ENCODE measurements around the gene GOPC.

GOPC gene

DNA sequence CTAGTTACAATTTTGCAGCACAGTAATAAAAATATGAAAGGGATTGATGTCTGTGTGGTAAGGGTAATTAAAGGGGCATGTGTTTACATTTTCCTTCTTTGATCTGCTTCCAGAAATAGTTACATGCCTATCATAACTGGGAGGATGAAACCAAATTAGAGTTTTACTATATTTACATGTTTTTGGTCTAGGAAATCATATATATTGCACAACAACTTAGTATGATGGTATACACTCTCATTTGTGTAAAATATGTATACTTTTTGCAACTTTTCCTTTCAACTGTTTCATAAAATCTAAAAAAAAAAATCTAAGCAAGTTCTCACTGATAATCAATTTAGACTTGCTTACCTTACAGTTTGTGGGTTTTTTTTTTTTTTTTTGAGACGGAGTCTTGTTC lies 87.7 kb downstream of the GOPC start:
- ATAC-seq (ENCODE audit: low read depth) (no peak), DNase-seq (ENCODE audit: low spot score) (no peak)
- TF ChIP-seq, protein P1, sequence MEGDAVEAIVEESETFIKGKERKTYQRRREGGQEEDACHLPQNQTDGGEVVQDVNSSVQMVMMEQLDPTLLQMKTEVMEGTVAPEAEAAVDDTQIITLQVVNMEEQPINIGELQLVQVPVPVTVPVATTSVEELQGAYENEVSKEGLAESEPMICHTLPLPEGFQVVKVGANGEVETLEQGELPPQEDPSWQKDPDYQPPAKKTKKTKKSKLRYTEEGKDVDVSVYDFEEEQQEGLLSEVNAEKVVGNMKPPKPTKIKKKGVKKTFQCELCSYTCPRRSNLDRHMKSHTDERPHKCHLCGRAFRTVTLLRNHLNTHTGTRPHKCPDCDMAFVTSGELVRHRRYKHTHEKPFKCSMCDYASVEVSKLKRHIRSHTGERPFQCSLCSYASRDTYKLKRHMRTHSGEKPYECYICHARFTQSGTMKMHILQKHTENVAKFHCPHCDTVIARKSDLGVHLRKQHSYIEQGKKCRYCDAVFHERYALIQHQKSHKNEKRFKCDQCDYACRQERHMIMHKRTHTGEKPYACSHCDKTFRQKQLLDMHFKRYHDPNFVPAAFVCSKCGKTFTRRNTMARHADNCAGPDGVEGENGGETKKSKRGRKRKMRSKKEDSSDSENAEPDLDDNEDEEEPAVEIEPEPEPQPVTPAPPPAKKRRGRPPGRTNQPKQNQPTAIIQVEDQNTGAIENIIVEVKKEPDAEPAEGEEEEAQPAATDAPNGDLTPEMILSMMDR (IDR thresholded peaks at IDR 0.05; ENCODE audit: poor library complexity, severe bottlenecking): no peak
- peaks cover 6% of the 10 kb centered on the region for H3K4me1 ChIP-seq (ENCODE audit: insufficient read depth, poor library complexity, severe bottlenecking)
- no peaks in the 10 kb centered on the region for H3K27me3 ChIP-seq (ENCODE audit: insufficient read depth, poor library complexity, severe bottlenecking)
- H3K27ac ChIP-seq (ENCODE audit: poor library complexity, severe bottlenecking): no peak overlapping the region
- H3K36me3 ChIP-seq (ENCODE audit: low read depth): peaks cover 87% of the 10 kb centered on the region
- H3K4me3 ChIP-seq (ENCODE audit: severe bottlenecking): no peak overlapping the region
- no peaks in the 10 kb centered on the region for H3K9me3 ChIP-seq (ENCODE audit: severe bottlenecking)

DNA sequence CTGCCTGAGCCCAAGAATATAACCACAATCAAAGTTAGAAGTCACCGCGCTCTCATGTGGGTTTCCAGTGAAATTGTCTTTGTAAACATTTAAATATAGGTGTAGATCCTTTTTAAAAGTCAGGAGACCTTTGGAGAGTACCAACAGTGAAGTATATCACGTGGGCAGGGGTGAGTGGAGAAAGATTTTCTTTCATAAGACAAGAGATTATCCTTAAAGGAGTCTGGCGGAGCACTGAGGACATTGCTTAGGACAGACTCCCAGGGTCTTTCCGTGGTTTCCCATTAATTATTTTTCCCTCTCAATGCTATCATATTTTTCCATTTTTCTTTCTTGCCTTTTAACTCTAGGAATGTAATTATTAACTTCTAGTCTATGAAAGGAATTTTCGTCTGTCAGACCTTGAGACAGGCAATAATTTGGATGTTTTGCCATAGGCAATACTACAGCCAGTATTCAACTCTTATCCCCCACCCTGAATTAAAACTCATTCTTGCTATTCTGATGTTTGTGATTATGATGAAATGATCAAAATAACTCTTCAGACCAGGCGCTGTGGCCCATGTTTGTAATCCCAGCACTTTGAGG lies 88.4 kb downstream of the GOPC start:
- Histone ChIP-seq H3K4me3 (ENCODE audit: severe bottlenecking) (no peak overlapping the region), H3K27ac (ENCODE audit: poor library complexity, severe bottlenecking) (no peak overlapping the region), H3K27me3 (ENCODE audit: insufficient read depth, poor library complexity, severe bottlenecking) (no peaks in the 10 kb centered on the region), H3K9me3 (ENCODE audit: severe bottlenecking) (no peaks in the 10 kb centered on the region), H3K4me1 (ENCODE audit: insufficient read depth, poor library complexity, severe bottlenecking) (peaks cover 13% of the 10 kb centered on the region), H3K36me3 (ENCODE audit: low read depth) (peaks cover 87% of the 10 kb centered on the region)
- DNase-seq (ENCODE audit: low spot score) (no peak), ATAC-seq (ENCODE audit: low read depth) (no peak)
- TF ChIP-seq, protein P1 (IDR thresholded peaks at IDR 0.05; ENCODE audit: poor library complexity, severe bottlenecking): no peak

DNA sequence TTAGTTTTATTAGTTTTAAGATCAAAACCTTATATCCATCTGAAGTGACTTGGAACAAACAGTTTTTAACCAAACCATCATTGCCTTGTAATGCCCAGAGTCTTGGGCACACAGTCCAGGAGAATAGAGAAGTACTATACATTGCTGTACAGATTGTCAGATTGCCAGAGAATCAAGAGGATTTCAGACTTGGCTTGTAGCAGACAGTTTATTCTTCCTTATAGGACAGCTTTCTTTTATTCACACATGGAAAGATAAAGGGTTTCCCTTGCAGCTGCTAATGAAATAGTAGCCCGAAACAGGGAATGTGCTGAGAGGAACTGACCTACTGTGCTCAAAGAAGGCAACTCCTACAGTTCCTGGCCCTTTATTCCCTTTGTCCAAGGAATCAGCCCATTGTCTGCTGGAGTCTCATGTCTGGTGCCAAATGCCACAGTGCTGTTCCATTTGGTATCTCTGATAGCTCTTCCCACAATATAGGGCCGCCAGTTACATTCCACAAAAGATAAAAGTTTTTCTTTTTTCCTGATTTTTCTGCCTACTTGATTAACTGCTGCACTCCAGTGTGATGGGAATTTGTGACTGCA lies 89.2 kb downstream of the GOPC start:
- no peaks in the 10 kb centered on the region for H3K9me3 ChIP-seq (ENCODE audit: severe bottlenecking)
- TF ChIP-seq, protein P1 (IDR thresholded peaks at IDR 0.05; ENCODE audit: poor library complexity, severe bottlenecking): no peak
- no peak for DNase-seq (ENCODE audit: low spot score)
- peak overlapping the region; percentile 25 for H3K27ac ChIP-seq (ENCODE audit: poor library complexity, severe bottlenecking)
- H3K36me3 ChIP-seq (ENCODE audit: low read depth): peaks cover 87% of the 10 kb centered on the region
- ATAC-seq (ENCODE audit: low read depth): no peak
- peaks cover 21% of the 10 kb centered on the region for H3K4me1 ChIP-seq (ENCODE audit: insufficient read depth, poor library complexity, severe bottlenecking)
- no peaks in the 10 kb centered on the region for H3K27me3 ChIP-seq (ENCODE audit: insufficient read depth, poor library complexity, severe bottlenecking)
- no peak overlapping the region for H3K4me3 ChIP-seq (ENCODE audit: severe bottlenecking)

DNA sequence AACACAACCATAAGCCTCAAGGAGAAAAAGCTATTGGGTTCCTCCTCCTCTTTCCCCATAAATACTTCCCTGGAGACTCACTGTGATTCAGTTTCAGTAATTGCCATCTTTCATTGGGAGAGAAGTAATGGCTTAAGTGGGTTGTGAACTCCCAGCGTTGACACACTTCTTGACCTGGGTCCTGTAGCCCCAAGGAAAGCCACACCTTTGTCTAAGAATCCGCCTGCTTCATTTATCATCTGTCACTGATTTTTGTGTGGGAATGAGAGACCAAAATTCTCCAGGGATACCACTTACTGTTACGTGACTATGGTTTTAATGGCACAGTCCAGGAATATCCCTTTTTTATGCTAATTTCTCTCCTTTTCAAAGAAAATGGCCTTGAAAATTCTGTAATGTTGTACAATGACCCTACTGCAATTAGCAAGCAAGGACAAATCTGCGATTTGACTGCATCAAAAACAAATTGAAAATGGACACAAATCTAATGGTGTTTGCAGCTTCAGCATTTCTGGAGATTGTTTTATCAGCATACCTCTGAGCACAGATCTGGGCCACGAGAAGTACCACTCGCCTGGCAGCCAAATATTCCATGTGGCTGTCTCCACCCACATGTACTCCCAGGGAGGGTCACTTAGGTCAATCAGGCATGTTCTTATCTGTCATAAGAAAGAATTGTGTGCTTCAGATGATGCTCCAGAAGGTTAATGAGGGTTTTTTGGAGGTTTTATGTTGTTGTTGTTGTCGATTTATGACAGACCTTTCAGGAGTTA lies 90.1 kb downstream of the GOPC start:
- Histone ChIP-seq H3K9me3 (ENCODE audit: severe bottlenecking) (no peaks in the 10 kb centered on the region), H3K4me1 (ENCODE audit: insufficient read depth, poor library complexity, severe bottlenecking) (peaks cover 30% of the 10 kb centered on the region), H3K27me3 (ENCODE audit: insufficient read depth, poor library complexity, severe bottlenecking) (no peaks in the 10 kb centered on the region), H3K36me3 (ENCODE audit: low read depth) (peaks cover 90% of the 10 kb centered on the region), H3K4me3 (ENCODE audit: severe bottlenecking) (no peak overlapping the region), H3K27ac (ENCODE audit: poor library complexity, severe bottlenecking) (peak overlapping the region; percentile 25)
- ATAC-seq (ENCODE audit: low read depth) (peak; percentile 28; the same call in 1 of the 3 replicates), DNase-seq (ENCODE audit: low spot score) (no peak)
- TF ChIP-seq, protein P1 (IDR thresholded peaks at IDR 0.05; ENCODE audit: poor library complexity, severe bottlenecking): no peak

Measured in RWPE2 (cell line).